MG63 (cell line): ENCODE measurements around the gene ABCA3. TPM values are rescaled to one million over a fixed set of nuclear protein-coding genes. Genes with fewer than 3 reads are reported as not detected.
A peak's percentile ranks its signal among the peaks of the same experiment; 100 is the strongest.

Experiments
- DNase-seq: peaks from one replicate; pipeline ENCODE4 v3.0.0-alpha.2; 2020
- H3K27me3 ChIP-seq: fragments of 250-450 bp; sonication (Bioruptor Pico); 2 replicates; pipeline ENCODE4 v1.5.1; 2020; ENCODE audit warnings: mild to moderate bottlenecking, moderate library complexity
- H3K36me3 ChIP-seq: fragments of 250-450 bp; sonication (Bioruptor Pico); 2 replicates; pipeline ENCODE4 v1.5.1; 2020; ENCODE audit warnings: mild to moderate bottlenecking, moderate library complexity
- H3K4me3 ChIP-seq: fragments of 250-450 bp; sonication (Bioruptor Pico); 2 replicates; pipeline ENCODE4 v1.5.1; 2020; ENCODE audit warnings: mild to moderate bottlenecking, moderate library complexity
- H3K9me3 ChIP-seq: fragments of 250-450 bp; sonication (Bioruptor Pico); 2 replicates; pipeline ENCODE4 v1.5.1; 2020; ENCODE audit warnings: mild to moderate bottlenecking, moderate library complexity
- total RNA-seq: library from RNA; depleted of rRNA; stranded (reverse); fragments of >200 nt; shearing (Covaris generic); gene quantifications from 2 replicates; pipeline ENCODE4 v1.2.3, GENCODE V29; 2014; ENCODE audit warnings: low replicate concordance

The ABCA3 gene
- total RNA-seq, 1 experiment from 2014 or later, result 5.1 TPM

- Histone ChIP-seq H3K9me3 (no peaks in the 10 kb centered on the region), H3K27me3 (peaks cover 6% of the 10 kb centered on the region), H3K36me3 (no peaks in the 10 kb centered on the region), H3K4me3 (no peak overlapping the region)
- no peak for DNase-seq
These were observed 9.2 kb downstream of the ABCA3 start for GRCh38 chr16:2331199-2331930.

GRCh38 chr16:2329532-2329931 is 11.0 kb downstream of the ABCA3 start:
- no peaks in the 10 kb centered on the region for H3K9me3 ChIP-seq
- DNase-seq, result no peak
- H3K4me3 ChIP-seq, result no peak overlapping the region
- H3K36me3 ChIP-seq, result no peaks in the 10 kb centered on the region
- H3K27me3 ChIP-seq, result peaks cover 6% of the 10 kb centered on the region

GRCh38 chr16:2328428-2328827 is 12.1 kb downstream of the ABCA3 start:
- DNase-seq, result no peak
- Histone ChIP-seq H3K9me3 (no peaks in the 10 kb centered on the region), H3K27me3 (peaks cover 6% of the 10 kb centered on the region), H3K36me3 (no peaks in the 10 kb centered on the region), H3K4me3 (no peak overlapping the region)

- Histone ChIP-seq H3K9me3 (no peaks in the 10 kb centered on the region), H3K4me3 (no peak overlapping the region), H3K27me3 (peaks cover 3% of the 10 kb centered on the region), H3K36me3 (no peaks in the 10 kb centered on the region)
- no peak for DNase-seq
These were observed 14.3 kb downstream of the ABCA3 start for GRCh38 chr16:2326191-2326590.

GRCh38 chr16:2325791-2326190 is 14.7 kb downstream of the ABCA3 start:
- Histone ChIP-seq H3K27me3 (no peaks in the 10 kb centered on the region; the same call in 1 of the 2 replicates), H3K4me3 (no peak overlapping the region), H3K9me3 (no peaks in the 10 kb centered on the region), H3K36me3 (no peaks in the 10 kb centered on the region)
- DNase-seq, result no peak

GRCh38 chr16:2325181-2325580 is 15.3 kb downstream of the ABCA3 start:
- H3K9me3 ChIP-seq, result no peaks in the 10 kb centered on the region
- H3K36me3 ChIP-seq, result no peaks in the 10 kb centered on the region
- no peak overlapping the region for H3K4me3 ChIP-seq
- no peaks in the 10 kb centered on the region for H3K27me3 ChIP-seq
- DNase-seq, result no peak

GRCh38 chr16:2324296-2324859 is 16.1 kb downstream of the ABCA3 start:
- DNase-seq, result no peak
- Histone ChIP-seq H3K36me3 (no peaks in the 10 kb centered on the region), H3K27me3 (no peaks in the 10 kb centered on the region), H3K9me3 (no peaks in the 10 kb centered on the region), H3K4me3 (no peak overlapping the region)

DNA sequence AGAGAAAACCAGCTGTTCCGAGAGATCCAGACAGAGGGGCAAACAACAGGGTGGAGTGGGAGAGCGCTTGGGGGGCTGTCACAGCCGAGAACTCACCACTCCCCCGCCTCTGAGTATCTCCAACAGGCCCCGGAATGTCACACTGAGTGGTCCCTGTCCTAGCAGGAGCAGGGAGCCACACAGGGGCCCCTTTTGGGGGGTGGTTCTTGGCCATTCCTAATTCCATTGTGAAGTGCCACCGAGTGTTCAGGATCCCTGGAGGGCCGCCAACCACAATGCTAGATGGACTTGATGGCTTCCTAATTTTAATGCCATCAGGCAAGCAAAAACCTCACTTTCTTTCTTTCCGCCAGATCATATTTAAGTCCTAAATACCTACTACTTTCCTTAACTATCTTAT is 16.8 kb downstream of the ABCA3 start:
- Histone ChIP-seq H3K4me3 (no peak overlapping the region), H3K27me3 (no peaks in the 10 kb centered on the region), H3K9me3 (no peaks in the 10 kb centered on the region), H3K36me3 (no peaks in the 10 kb centered on the region)
- no peak for DNase-seq

- H3K36me3 ChIP-seq, result no peaks in the 10 kb centered on the region
- H3K9me3 ChIP-seq, result no peaks in the 10 kb centered on the region
- H3K27me3 ChIP-seq, result no peaks in the 10 kb centered on the region
- DNase-seq, result no peak
- H3K4me3 ChIP-seq, result no peak overlapping the region
These were observed 20.9 kb downstream of the ABCA3 start for GRCh38 chr16:2319606-2320005.

DNA sequence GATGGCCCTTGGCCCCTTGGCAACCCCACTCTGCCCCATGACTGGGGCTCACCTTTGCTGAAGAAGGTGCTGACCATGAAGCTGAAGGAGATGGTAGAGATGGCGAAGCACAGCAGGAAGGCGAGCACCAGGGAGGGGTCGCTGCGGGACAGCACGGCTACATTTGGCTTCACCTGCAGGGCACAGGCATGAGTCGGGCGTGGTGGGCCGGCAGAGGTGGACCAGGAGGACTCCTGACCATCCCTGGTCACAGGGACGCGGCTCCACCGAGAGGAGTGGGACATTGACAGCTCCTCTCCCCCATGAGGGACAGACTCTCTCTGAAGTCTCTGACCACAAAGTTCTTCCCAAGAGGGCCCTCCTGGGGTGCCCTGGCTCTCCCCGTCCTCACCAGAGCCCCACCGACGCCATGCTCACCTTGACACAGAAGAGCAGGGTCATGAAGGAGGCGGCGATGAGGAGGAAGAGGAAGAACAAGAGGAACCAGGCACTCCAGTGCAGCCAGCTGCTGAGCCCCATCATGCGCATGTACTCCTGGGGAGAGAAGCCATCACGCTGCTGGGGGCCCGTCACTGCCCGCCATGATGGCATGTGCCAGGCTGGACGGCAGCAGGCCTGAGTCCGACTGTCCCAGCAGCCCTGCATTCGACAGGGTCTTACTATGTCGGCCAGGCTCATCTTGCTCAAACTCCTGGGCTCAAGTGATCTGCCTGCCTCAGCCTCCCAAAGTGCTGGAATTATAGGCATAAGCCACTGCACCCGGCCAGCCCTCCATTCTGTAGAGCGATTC is 23.1 kb downstream of the ABCA3 start:
- Histone ChIP-seq H3K36me3 (no peaks in the 10 kb centered on the region), H3K27me3 (no peaks in the 10 kb centered on the region), H3K4me3 (no peak overlapping the region), H3K9me3 (no peaks in the 10 kb centered on the region)
- DNase-seq, result no peak

GRCh38 chr16:2308089-2308962 is 32.2 kb downstream of the ABCA3 start:
- no peaks in the 10 kb centered on the region for H3K27me3 ChIP-seq
- no peaks in the 10 kb centered on the region for H3K36me3 ChIP-seq
- H3K9me3 ChIP-seq, result no peaks in the 10 kb centered on the region
- no peak for DNase-seq
- H3K4me3 ChIP-seq, result no peak overlapping the region

- H3K36me3 ChIP-seq, result no peaks in the 10 kb centered on the region
- no peak for DNase-seq
- H3K9me3 ChIP-seq, result no peaks in the 10 kb centered on the region
- no peak overlapping the region for H3K4me3 ChIP-seq
- no peaks in the 10 kb centered on the region for H3K27me3 ChIP-seq
These were observed 40.7 kb downstream of the ABCA3 start for GRCh38 chr16:2299915-2300192.

- Histone ChIP-seq H3K9me3 (no peaks in the 10 kb centered on the region), H3K27me3 (no peaks in the 10 kb centered on the region), H3K4me3 (no peak overlapping the region), H3K36me3 (no peaks in the 10 kb centered on the region)
- DNase-seq, result no peak
These were observed 41.2 kb downstream of the ABCA3 start for GRCh38 chr16:2299121-2299914.

DNA sequence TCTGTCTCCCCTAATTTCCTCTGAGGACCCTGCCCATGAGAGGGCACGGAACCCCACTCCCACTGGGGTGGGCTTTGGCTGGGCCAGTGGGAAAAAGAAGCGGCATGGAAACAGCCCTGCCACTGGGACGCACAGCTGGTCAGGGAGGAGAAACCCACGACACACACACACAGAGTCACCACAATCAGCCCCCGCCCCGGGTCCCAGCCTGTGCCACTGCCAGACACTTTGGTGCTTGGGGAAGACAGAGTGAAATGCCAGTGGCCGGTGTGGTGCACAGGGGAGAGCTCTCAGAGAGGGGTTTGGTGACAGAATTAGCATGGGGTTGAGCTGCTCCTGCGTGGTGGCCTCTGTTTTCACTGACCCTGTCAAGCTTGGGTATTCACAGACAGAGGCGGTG is 41.9 kb downstream of the ABCA3 start:
- no peak for DNase-seq
- no peaks in the 10 kb centered on the region for H3K27me3 ChIP-seq
- H3K36me3 ChIP-seq, result no peaks in the 10 kb centered on the region
- no peak overlapping the region for H3K4me3 ChIP-seq
- no peaks in the 10 kb centered on the region for H3K9me3 ChIP-seq

GRCh38 chr16:2297506-2297860 is 43.0 kb downstream of the ABCA3 start:
- Histone ChIP-seq H3K4me3 (no peak overlapping the region), H3K36me3 (no peaks in the 10 kb centered on the region), H3K9me3 (no peaks in the 10 kb centered on the region), H3K27me3 (no peaks in the 10 kb centered on the region)
- no peak for DNase-seq

DNA sequence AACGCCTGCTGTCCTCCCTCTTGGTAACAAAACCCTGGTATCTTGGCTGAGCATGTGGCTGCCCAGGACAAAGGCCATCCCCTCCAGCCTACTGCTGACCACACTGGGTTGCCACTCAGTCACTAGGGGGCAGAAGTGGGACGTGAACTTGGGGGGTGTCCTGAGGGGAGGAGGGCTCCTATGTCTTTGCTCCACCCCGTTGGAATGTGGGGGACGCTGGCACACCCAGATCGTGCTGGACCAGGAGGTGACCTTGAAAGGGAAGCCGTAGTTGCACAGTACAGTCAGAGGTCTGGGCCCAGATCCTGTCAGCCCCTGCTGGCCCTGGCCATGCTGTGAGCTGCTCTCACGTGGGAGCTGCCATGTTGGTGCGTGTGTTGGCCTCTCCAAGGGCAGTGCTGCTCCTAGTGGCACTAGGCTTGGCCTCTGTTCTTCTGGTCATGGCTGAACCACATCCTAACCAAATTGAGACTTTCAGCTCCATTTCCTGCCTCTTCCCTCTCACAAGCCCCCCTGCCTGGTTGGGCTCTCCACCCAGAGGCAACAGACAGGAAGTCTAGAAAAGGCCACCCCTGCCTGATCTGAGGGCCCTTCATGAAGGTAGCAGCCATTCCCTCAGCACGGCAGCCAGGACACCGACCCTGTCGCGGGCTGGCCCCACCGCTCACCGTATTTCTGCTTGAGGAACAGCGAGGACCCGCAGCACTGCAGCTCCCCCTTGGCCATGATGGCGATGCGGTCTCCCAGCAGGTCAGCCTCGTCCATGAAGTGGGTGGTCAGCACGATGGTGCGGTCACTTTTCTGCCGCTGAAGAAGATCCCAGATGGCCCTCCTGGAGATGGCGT is 43.6 kb downstream of the ABCA3 start:
- Histone ChIP-seq H3K4me3 (no peak overlapping the region), H3K9me3 (no peaks in the 10 kb centered on the region), H3K27me3 (no peaks in the 10 kb centered on the region), H3K36me3 (no peaks in the 10 kb centered on the region)
- DNase-seq, result peak; percentile 24
